H9 (cell line): Measurements from ENCODE around the gene SLMAP. TPM values are rescaled to one million over a fixed set of nuclear protein-coding genes. Genes with fewer than 3 reads are reported as not detected.

ENCODE experiments used
- DNase-seq: peaks from one replicate; pipeline ENCODE4 v3.0.0-alpha.2; 2017
- H2AFZ ChIP-seq: one replicate; pipeline ENCODE4 v1.6.1; 2013; ENCODE audit warnings: mild to moderate bottlenecking, low read length, control low read depth, moderate library complexity
- H2AK5ac ChIP-seq: 2 replicates; pipeline ENCODE4 v1.6.1; 2013; ENCODE audit warnings: low read length, control low read depth, mixed read lengths; ENCODE audit not compliant: insufficient read length
- H2BK120ac ChIP-seq: one replicate; pipeline ENCODE4 v1.6.1; 2013; ENCODE audit warnings: low read depth, mild to moderate bottlenecking, low read length, control low read depth, inconsistent platforms; ENCODE audit not compliant: poor library complexity, severe bottlenecking
- H2BK12ac ChIP-seq: 2 replicates; pipeline ENCODE4 v1.6.1; 2013; ENCODE audit warnings: low read length, control low read depth, mixed read lengths, low read depth; ENCODE audit not compliant: insufficient read length
- H2BK15ac ChIP-seq: 2 replicates; pipeline ENCODE4 v1.6.1; 2013; ENCODE audit warnings: low read depth, low read length, control low read depth
- H2BK20ac ChIP-seq: one replicate; pipeline ENCODE4 v1.6.1; 2013; ENCODE audit warnings: low read depth, mild to moderate bottlenecking, low read length, control low read depth, inconsistent platforms; ENCODE audit not compliant: poor library complexity, severe bottlenecking
- H2BK5ac ChIP-seq: 2 replicates; pipeline ENCODE4 v1.6.1; 2013; ENCODE audit warnings: low read length, control low read depth, mixed read lengths; ENCODE audit not compliant: insufficient read length
- H3K14ac ChIP-seq: 2 replicates; pipeline ENCODE4 v1.6.1; 2013; ENCODE audit warnings: low read length, control low read depth; ENCODE audit not compliant: insufficient read depth
- H3K18ac ChIP-seq: 2 replicates; pipeline ENCODE4 v1.6.1; 2013; ENCODE audit warnings: low read depth, mild to moderate bottlenecking, mixed read lengths, low read length, control low read depth; ENCODE audit not compliant: insufficient read length
- H3K23ac ChIP-seq: 2 replicates; pipeline ENCODE4 v1.6.1; 2013; ENCODE audit warnings: low read length, control low read depth, mixed read lengths, low read depth; ENCODE audit not compliant: insufficient read length
- H3K23me2 ChIP-seq: 2 replicates; pipeline ENCODE4 v1.6.1; 2013; ENCODE audit warnings: low read depth, mild to moderate bottlenecking, mixed read lengths, low read length, control low read depth; ENCODE audit not compliant: insufficient read length, poor library complexity, severe bottlenecking
- H3K27ac ChIP-seq: 2 replicates; pipeline ENCODE4 v1.5.1; 2013; ENCODE audit warnings: low read length, control low read depth, mixed read lengths, low read depth; ENCODE audit not compliant: insufficient read length
- H3K27me3 ChIP-seq: 2 replicates; pipeline ENCODE4 v1.6.1; 2013; ENCODE audit warnings: low read length, control low read depth, inconsistent platforms; ENCODE audit not compliant: insufficient read depth
- H3K4ac ChIP-seq: 2 replicates; pipeline ENCODE4 v1.6.1; 2013; ENCODE audit warnings: low read depth, mild to moderate bottlenecking, control low read depth, inconsistent platforms, low read length, moderate library complexity
- H3K4me1 ChIP-seq: 2 replicates; pipeline ENCODE4 v1.6.1; 2013; ENCODE audit warnings: low read length, control low read depth, inconsistent platforms; ENCODE audit not compliant: insufficient read depth
- H3K4me2 ChIP-seq: 2 replicates; pipeline ENCODE4 v1.6.1; 2013; ENCODE audit warnings: low read length, control low read depth, mixed read lengths; ENCODE audit not compliant: insufficient read length, insufficient read depth
- H3K56ac ChIP-seq: 2 replicates; pipeline ENCODE4 v1.6.1; 2013; ENCODE audit warnings: low read depth, mild to moderate bottlenecking, mixed read lengths, low read length, control low read depth; ENCODE audit not compliant: insufficient read length
- H3K79me1 ChIP-seq: 2 replicates; pipeline ENCODE4 v1.6.1; 2013; ENCODE audit warnings: low read depth, mild to moderate bottlenecking, moderate library complexity, low read length, control low read depth, inconsistent platforms; ENCODE audit not compliant: insufficient read depth, poor library complexity, severe bottlenecking
- H3K79me2 ChIP-seq: 2 replicates; pipeline ENCODE4 v1.6.1; 2013; ENCODE audit warnings: low read length, control low read depth, inconsistent platforms; ENCODE audit not compliant: insufficient read depth
- H3K9ac ChIP-seq: 2 replicates; pipeline ENCODE4 v1.6.1; 2013; ENCODE audit warnings: low read length, control low read depth, mixed read lengths; ENCODE audit not compliant: insufficient read length; ENCODE audit errors: extremely low read depth
- H3K9me3 ChIP-seq: one replicate; pipeline ENCODE4 v1.6.1; 2013; ENCODE audit warnings: low read depth, low read length, inconsistent platforms; ENCODE audit not compliant: control insufficient read depth
- H3T11ph ChIP-seq: one replicate; pipeline ENCODE4 v1.6.1; 2013; ENCODE audit warnings: mild to moderate bottlenecking, low read length, control low read depth, inconsistent platforms
- H4K20me1 ChIP-seq: one replicate; pipeline ENCODE4 v1.6.1; 2013; ENCODE audit not compliant: control insufficient read depth, insufficient read length, insufficient read depth
- H4K5ac ChIP-seq: 2 replicates; pipeline ENCODE4 v1.6.1; 2013; ENCODE audit warnings: low read depth, mild to moderate bottlenecking, mixed read lengths, low read length, control low read depth; ENCODE audit not compliant: insufficient read length
- H4K8ac ChIP-seq: replicated peaks from 2 replicates; pipeline ENCODE4 v1.6.1; 2013; ENCODE audit warnings: low read length, control low read depth, mixed read lengths, low read depth; ENCODE audit not compliant: insufficient read length
- H4K91ac ChIP-seq: 2 replicates; pipeline ENCODE4 v1.6.1; 2013; ENCODE audit warnings: low read depth, mild to moderate bottlenecking, moderate library complexity, mixed read lengths, low read length, control low read depth; ENCODE audit not compliant: insufficient read length
- H3K27ac Mint-ChIP-seq, 3 experiments: 2 replicates in 2 of 3; 3 replicates in 1 of 3; pipeline ENCODE4 v1.8.0; 2020 to 2021; ENCODE audit warnings: mixed read lengths in 3 of 3, mild to moderate bottlenecking in 1 of 3, moderate library complexity in 1 of 3
- H3K27me3 Mint-ChIP-seq: 2 replicates; pipeline ENCODE4 v1.8.0; 2021; ENCODE audit warnings: low read depth, mild to moderate bottlenecking, moderate library complexity, mixed read lengths
- H3K36me3 Mint-ChIP-seq, 3 experiments: 2 replicates in 2 of 3; 3 replicates in 1 of 3; pipeline ENCODE4 v1.8.0; 2020 to 2021; ENCODE audit warnings: low read depth in 3 of 3, mixed read lengths in 3 of 3; ENCODE audit not compliant: insufficient read depth in 1 of 3
- H3K4me1 Mint-ChIP-seq, 2 experiments: 2 replicates each; pipeline ENCODE4 v1.8.0; 2020; ENCODE audit warnings: mixed read lengths in 2 of 2
- H3K4me3 Mint-ChIP-seq, 2 experiments: 2 replicates in 1 of 2; 3 replicates in 1 of 2; pipeline ENCODE4 v1.8.0; 2020 to 2021; ENCODE audit warnings: mild to moderate bottlenecking in 2 of 2, mixed read lengths in 2 of 2, moderate library complexity in 1 of 2
- H3K9me3 Mint-ChIP-seq, 2 experiments: 2 replicates in 1 of 2; 3 replicates in 1 of 2; pipeline ENCODE4 v1.8.0; 2020; ENCODE audit warnings: mild to moderate bottlenecking in 2 of 2, mixed read lengths in 2 of 2, moderate library complexity in 1 of 2
- WGBS: extraction: QIAGEN DNeasy Blood & Tissue Kit; methylation state at CpG from one replicate; pipeline ENCODE4 v1.1.7; 2013; ENCODE audit warnings: missing lambda C conversion rate, low lambda C conversion rate, mixed read lengths; ENCODE audit not compliant: insufficient read length; ENCODE audit errors: extremely low coverage; 5-methylcytosine and 5-hydroxymethylcytosine counted together
- total RNA-seq: library from RNA; stranded (reverse); gene quantifications from 2 replicates; pipeline ENCODE4 v1.2.1, GENCODE V29; 2021
- TF ChIP-seq, protein P1 (sequence below): fragments of 200-600 bp; sonication (generic); conservative IDR thresholded peaks from 3 replicates; pipeline ENCODE4 v1.8.0; 2021; ENCODE audit warnings: antibody characterized with exemption, mild to moderate bottlenecking

Gene SLMAP
- total RNA-seq, 1 experiment from 2014 or later, result 65.1 TPM

DNA sequence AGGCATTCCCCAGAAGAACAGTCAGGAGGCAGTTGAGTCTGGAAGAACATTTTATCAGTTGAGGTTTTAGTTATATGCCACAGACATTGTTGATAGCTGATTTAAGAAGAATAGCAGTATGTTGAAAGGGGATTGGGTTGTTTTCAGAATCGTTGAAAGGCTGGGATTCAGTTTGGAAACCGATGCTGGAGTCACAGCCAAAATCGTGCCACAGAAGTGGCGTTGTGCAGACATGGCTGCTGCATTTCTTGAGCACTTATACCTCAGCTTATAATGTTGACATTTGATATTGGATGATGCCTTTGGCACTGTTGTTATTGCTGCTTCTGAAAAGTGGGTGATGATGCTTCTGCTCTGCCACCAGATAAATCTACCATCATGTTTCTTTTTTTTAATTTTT, 16.1 kb downstream of the SLMAP start:
- DNase-seq, result no peak
- Histone ChIP-seq H3K9ac (no peak overlapping the region), H2AK5ac (no peak overlapping the region), H3K18ac (no peak overlapping the region), H3T11ph (no peak overlapping the region), H2BK12ac (no peak overlapping the region), H4K91ac (no peak overlapping the region), H4K8ac (no peak overlapping the region), H3K23ac (no peak overlapping the region), H3K23me2 (no peaks in the 10 kb centered on the region), H3K4me1 (no peaks in the 10 kb centered on the region), H2BK20ac (no peak overlapping the region), H3K14ac (no peak overlapping the region), H3K4ac (no peak overlapping the region), H3K4me2 (no peak overlapping the region), H3K27me3 (no peaks in the 10 kb centered on the region), H2BK120ac (no peak overlapping the region), H2BK5ac (no peak overlapping the region), H3K9me3 (no peaks in the 10 kb centered on the region), H3K79me1 (peaks cover 16% of the 10 kb centered on the region), H2AFZ (no peak overlapping the region), H4K20me1 (no peaks in the 10 kb centered on the region), H3K27ac (no peak overlapping the region), H3K56ac (no peak overlapping the region), H3K79me2 (peaks cover 15% of the 10 kb centered on the region; the same call in 1 of the 2 replicates), H4K5ac (no peak overlapping the region), H2BK15ac (no peak overlapping the region)
- H3K4me1 Mint-ChIP-seq, result peaks cover 14 to 17% of the 10 kb centered on the region in 2 experiments
- no peaks in the 10 kb centered on the region for H3K9me3 Mint-ChIP-seq
- WGBS, result no CpG with 5 or more reads among the region's 4 CpGs
- no peak overlapping the region; a peak in 1 of 7 replicates for H3K27ac Mint-ChIP-seq
- TF ChIP-seq, protein P1, sequence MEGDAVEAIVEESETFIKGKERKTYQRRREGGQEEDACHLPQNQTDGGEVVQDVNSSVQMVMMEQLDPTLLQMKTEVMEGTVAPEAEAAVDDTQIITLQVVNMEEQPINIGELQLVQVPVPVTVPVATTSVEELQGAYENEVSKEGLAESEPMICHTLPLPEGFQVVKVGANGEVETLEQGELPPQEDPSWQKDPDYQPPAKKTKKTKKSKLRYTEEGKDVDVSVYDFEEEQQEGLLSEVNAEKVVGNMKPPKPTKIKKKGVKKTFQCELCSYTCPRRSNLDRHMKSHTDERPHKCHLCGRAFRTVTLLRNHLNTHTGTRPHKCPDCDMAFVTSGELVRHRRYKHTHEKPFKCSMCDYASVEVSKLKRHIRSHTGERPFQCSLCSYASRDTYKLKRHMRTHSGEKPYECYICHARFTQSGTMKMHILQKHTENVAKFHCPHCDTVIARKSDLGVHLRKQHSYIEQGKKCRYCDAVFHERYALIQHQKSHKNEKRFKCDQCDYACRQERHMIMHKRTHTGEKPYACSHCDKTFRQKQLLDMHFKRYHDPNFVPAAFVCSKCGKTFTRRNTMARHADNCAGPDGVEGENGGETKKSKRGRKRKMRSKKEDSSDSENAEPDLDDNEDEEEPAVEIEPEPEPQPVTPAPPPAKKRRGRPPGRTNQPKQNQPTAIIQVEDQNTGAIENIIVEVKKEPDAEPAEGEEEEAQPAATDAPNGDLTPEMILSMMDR, result no peak
- no peak overlapping the region for H3K4me3 Mint-ChIP-seq
- peaks cover 2 to 11% (median 4%) of the 10 kb centered on the region in 3 experiments; a peak in 5 of 7 replicates for H3K36me3 Mint-ChIP-seq
- no peaks in the 10 kb centered on the region for H3K27me3 Mint-ChIP-seq
